ENCODE measurements around the gene CD226.
A peak's percentile ranks its signal among the peaks of the same experiment; 100 is the strongest.

CD226 gene

DNA sequence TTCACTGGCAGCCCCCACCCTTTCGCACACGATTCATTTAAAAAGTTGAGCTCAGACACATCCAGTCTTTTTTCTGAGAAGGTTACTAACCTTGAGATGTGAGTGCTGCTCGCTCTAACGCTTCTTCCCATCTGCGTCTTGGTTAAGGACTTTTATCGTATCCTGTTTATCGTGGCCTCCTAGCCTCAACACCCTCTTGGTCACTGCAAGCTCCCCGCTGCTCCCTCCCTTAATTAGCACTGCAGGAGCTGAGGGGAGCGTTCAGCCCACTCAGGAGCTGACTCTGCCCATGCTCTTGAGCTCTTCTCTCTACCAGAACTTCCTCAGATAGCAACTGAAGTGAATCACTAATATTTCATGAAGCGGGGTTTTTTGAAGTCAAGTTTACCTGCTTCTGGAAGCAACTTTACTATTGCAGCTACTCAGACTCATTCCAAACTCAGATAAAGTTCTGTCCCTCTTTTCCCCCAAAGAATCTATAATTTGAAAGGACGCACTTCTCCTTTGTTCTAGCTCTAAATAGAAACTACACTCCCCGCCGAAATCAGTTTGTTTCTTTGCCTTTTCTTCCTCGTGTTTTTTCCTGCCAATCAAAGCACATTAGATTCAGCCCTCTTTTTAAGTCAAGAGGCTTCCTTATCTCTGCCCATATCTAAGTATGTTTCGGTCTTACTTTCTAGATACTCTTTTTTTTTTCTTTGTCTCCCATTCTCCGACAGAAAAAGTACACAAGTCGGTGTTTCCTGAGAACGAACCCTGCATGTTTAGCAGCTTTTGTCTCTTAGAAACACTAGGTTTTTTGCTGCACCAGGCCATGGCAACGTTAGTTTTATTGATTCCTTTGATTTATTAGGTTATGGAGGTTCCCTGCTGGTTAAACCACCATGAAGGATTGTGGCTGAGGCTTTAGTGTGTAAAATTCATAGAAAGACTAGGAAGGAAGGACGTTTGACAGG is 9.3 kb upstream of the CD226 start:
- no peak for DNase-seq (ENCODE audit: low read depth)

DNA sequence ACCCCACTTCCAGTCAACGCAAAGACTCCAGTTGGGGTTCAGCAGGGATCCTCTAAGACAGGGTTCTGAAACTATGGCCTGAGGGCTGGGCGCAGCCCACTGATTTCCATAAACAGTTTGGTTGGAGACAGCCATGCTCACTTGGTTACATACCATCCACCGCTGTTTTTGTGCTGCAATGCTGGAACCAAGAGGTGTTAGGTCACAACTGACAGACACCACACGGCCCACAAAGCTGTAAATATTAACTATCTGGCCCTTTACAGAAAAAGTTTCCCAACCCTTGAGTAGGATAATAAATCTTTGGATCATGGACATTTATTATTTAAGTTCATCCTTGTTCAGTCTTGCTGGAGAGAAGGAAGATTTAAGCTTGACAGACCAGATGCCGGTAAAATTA is 8.4 kb upstream of the CD226 start:
- no peak for DNase-seq (ENCODE audit: low read depth)

DNA sequence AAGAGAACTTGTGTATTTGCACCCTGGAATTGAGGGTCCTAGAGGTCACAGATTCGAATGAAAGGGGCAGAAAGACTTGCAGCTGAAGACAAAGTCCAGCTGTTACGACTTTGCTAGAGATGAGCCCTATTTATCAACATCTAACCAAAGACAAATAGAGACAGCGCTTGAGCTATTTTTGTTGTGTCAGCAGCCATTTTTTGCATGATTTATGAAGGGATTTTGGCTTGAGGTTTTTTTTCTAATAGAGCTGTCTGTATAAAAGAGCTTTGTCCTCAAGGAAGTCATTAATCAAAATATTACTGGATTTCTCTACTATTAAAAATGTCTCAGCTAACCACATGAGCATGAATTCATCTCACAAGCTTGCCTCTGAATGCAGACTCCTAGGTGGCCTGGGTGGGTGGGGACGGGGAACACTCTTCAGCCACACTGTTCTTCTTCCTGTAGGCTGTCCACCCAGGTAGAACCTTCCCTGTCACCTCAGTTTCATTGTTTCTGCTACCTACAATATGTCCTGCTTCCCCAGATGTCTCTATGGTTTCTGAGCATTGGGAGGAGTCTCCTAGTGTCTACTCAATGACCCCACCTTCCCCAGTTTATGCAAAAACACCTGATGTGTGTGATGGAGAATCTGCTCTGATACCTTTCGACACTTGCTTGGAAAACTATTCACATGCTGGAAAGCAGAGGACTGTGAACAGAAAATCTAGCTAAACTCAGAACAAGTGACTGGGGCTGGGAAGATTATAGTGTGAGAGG is 7.2 kb upstream of the CD226 start:
- DNase-seq (ENCODE audit: low read depth): no peak

DNA sequence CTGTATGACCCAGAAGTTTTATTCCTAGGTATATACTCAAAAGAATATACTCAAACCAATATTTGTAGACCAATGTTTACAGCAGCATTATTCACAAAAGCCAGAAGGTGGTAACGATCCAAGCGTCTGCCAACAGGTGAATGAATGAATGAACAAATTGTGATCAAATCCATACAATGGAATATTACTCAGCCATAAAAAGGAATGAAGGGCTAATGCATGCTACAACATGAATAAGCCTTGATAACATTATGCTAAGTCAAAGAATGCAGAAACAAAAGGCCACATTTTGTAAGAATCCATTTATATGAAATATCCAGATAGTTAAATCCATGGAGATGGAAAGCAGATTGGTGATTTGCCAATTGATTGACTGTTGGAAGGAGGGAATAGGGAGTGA is 5.5 kb upstream of the CD226 start:
- DNase-seq (ENCODE audit: low read depth): no peak

DNA sequence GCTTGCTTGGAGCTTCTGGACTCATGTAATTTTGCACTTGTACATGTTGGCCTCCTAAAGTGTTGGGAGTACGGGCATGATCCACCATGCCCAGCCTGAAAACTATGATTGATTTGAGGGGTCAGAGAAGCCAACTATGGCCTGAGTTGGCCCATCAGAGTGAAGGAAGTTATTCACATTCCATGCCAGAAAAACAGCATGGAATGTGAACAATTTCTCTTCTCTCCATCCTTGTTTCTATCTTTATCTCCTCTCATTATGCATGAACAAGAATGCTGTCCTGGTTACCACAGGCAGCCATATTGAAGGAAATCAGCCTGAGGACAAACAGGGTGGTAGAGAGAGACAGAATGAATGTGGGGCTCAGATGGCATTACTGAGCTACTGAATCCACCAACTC is 3.5 kb upstream of the CD226 start:
- DNase-seq (ENCODE audit: low read depth): no peak

DNA sequence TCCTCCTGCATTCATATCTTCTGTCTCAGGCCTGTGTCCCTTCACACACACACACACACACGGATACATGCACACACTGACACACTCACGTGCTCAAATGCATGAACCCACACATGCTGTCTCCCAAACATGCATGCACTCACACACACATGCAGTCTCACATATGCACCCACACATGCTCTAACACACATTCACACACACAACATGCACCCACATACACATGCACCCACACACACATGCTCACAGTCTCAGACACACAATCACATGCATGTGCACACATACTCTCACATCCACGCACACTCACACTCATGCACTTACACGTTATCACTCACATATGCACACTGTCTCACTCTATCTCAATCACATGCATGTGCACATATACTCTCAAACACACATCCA is 1.9 kb upstream of the CD226 start:
- DNase-seq (ENCODE audit: low read depth): no peak

DNA sequence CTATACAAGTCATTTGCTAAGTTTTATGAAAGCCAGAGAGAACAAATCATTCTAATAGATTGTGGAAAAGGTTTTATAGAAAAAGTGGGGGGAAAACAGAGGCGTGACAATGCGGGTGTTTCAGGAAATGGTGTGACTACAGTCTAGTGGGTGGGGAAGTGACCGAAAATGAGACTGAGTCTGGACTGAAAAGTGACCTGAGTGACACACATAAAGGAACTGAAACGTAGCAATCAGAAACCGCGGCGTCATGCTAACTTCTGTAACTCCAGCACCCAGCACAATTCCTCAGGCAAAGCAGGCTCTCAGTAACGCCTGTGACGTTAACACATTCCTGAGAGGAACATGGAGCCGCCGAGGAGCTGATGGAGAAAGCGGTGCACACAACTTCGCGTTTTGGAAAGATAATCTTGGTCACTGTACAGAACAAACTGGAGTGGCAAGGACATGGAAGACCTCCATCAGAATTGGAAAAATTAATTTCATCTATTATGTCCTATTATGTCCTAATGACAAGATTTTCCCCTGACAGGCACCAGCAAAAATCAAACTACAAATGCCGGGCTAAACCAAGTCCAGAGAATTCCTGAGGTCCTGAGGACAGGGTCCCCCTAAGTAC is 1.4 kb upstream of the CD226 start:
- DNase-seq (ENCODE audit: low read depth): peak; percentile 64

DNA sequence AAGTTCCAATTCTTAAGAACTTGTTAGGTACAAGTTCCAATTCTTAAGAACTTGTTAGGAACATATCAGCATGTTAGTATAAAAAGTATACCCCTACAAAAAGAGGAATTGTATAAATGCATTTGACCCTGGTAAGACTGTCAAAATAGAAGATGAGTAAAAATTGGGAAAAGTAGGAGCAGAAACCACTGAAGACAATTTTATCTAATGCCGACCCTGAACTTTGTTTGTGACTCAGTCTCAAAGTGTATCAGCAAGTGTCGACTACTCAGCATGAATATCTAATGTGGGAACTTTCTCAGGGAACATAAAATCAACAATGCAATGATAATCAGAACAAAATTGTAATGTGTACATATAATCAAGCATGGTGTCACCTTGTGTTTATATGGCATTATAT is 583 bp upstream of the CD226 start:
- DNase-seq (ENCODE audit: low read depth): no peak

DNA sequence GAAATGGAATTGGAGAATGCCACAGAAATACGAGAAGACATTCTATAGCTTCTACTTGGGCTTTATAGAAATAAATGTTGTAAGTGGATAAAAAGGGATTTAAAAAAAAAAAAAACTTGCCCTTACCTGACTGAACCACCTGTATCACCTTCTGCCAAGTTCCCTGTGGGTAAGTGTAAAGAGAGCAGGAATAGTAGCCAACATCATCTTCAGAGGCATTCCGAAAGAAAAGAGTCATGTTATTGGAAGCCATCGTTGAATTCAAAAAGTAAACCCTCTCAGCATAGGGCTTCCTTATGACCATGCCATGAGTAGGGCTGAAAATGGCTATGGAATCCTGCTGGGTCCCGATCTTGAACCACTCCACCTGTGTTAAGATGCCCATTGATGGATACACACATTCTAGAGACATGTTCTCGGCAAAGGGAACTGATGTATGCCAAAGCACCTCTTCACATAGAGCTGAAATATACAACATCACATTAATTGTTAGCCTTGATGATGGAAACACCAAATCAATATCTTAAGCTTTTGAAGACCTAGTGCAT is 991 bp downstream of the CD226 start:
- DNase-seq (ENCODE audit: low read depth): no peak

DNA sequence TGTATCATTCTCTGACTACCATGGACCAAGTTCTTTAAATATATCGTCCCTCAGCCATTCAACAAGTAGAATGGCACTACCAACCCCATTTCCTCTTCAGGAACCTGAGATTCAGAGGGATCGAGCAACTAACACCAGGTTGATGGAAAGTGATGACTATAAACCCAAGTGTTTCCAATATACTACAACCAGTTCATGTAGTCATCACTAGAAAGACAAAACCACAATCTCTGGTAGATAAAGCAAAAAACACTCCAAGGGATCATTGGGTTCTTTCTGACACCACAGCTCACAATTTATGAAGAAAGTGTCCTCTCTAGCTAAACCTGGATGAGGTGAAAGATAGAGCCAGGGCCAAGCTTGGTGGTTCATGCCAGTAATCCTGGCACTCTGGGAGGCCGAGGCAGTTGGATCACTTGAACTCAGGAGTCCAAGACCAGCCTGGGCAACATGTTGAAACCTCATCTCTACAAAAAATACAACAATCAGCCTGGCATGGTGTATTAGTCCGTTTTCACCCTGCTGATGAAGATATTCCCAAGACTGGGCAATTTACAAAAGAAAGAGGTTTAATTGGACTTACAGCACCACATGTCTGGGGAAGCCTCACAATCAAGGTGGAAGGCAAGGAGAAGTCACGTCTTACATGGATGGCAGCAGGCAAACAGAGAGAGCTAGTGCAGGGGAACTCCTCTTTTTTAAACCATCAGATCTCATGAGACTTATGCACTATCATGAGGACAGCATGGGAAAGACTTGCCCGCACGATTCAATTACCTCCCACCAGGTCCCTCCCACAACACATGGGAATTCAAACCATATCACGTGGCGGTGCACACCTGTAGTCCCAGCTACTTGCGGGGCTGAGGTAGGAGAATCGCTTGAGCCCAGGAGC is 2.2 kb downstream of the CD226 start:
- no peak for DNase-seq (ENCODE audit: low read depth)

DNA sequence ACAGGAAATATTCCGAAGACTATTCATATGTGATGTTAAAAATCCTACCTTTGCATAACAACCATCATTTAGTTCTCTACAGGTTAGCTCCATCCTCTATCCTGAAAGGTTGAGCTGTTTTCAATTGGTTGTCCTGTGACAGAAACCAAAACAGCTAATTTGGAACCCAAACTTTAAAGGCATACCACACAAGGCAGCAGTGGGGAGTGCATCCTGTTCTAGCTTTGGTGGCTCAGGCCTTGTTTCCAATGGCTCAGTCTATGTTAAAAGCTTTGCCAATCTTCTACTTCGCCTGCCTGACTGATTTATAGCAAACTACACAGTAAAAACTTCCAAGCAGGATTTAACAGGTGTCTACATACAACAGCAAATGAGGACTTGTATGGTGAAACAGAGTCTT is 3.2 kb downstream of the CD226 start:
- no peak for DNase-seq (ENCODE audit: low read depth)

DNA sequence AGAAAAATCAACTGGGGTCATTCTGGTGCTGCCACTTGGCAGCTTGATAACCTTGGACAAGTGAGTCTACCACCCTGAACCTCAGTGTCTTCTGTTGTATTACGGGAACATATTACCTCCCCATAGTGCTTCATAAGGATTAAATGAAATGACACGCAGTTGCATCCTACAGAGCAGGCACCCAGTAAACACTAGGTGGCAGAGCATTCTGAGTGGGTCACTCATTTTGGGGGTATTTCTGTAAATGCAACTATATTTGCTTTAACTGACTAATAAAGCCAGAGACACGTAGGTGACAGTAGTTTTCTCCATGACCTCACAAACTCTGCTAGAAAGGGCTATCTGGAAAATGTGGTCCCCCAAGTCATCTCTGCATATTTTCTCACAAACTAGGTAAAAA is 4.7 kb downstream of the CD226 start:
- no peak for DNase-seq (ENCODE audit: low read depth)

DNA sequence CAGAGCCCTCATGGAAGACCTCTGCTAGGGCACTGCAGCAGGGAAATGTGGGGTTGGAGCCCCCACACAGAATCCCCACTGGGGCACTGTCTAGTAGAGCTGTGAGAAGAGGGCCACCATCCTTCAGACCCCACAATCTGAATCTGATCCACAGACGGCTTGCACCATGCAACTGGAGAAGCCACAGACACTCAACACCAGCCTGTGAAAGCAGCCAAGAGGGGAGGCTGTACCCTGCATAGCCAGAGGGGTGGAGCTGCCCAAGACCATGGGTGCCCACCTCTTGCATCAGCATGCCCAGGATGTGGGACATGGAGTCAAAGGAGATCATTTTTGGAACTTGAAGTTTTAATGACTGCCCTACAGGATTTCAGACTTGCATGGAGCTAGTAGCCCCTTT is 6.5 kb downstream of the CD226 start:
- no peak for DNase-seq (ENCODE audit: low read depth)

DNA sequence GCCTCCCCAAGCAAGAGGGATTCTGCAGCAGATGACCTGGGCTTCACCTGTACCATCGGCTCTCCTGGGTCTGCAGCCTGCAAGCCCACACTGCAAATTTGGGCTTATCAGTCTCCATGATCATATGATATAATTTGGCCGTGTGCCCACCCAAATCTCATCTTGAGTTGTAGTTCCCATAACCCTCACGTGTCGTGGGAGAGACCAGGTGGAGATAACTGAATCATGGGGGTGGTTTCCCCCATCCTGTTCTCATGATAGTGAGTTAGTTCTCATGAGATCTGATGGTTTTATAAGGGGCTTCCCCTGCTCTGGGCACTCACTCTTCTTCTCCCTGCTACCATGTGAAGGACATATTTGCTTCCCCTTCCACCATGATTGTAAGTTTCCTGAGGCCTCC is 7.9 kb downstream of the CD226 start:
- peak; percentile 55 for DNase-seq (ENCODE audit: low read depth)

DNA sequence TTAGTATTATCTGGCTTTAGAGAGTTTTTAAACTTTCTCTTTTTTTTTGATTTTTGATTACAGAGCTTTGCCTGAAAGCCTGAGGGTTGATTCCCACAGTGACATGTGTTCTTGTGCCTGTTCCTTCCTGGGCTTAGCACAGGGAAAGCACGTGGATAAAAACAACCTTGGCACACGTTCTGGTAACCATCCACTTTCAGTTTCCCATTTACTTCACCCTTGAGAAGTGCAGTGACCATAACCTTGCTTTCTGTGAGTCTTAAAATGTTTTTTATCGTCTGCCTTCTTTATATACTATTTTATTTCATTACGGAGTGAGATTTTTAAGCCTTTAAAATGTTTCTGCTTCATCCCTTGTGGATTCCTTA is 11.5 kb downstream of the CD226 start:
- no peak for DNase-seq (ENCODE audit: low read depth)

DNA sequence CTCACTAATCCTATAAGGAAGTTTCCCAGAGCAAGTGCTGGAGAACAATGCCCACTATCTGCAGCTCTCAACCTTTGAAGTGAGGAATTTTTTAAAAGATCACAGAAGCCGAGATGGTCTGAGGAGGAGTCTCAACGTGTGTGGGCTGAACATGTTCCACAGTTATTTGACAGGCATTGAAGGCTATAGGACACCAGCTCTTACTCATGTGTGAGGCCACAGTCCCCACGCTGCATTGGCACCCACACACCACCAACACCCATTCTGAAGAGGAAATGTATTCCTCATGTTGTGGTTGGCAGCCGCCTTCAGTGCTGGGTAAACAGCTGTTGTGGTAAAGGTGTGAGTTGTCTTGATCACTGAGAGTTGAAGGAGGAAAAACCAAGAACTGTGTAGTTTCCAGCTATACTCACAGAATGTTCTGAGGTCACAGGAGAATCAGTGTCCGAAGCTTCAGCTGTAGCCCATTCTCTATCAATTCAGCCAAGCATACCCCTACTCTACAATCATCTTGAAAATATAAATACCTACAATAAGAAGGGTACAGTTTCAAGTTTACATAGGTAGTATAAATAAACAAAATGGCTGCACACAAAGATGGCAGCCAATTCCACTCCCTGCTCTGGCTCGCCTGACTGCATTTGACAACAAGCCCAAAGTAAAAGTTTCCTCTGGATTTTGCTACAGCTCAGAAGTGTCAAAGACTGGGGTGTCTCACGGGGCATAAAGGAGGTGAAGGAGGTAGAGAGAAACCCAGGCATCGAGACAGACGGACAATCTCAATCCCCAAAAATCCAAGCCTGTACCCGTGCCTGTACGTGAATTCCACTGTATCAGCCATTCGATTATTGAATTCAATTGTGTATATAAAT is 12.1 kb downstream of the CD226 start:
- DNase-seq (ENCODE audit: low read depth): peak; percentile 81

DNA sequence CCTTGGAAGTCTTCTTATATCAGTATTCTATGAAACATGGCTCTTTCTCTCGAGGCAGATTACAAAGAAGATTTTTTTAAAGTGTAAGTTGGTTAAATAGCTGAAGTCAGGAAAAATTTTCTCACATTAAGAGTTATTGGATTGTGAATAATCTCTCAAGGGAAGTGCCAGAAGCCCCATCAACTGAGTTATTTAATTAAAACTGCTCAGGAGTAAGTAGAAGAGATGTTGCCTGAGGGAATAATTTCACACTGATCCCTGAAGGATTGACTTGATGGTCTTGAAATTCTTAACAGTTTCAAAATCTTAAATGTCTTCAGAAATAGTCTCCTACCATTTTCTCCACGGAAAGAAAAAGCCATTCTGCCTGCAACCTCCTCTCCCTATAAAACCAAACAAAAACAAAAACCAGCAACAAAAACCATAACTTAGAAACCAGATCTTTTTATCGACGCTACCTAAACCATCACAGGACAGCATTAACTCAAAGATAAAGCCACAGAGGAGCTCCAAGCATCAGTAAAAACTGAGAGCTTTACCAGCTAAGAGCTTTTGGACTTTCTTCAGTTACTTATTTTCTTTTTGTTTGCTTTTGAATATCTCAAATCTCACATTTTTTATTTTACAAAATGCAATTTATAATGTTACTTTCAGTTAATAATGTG is 12.9 kb downstream of the CD226 start:
- no peak for DNase-seq (ENCODE audit: low read depth)

DNA sequence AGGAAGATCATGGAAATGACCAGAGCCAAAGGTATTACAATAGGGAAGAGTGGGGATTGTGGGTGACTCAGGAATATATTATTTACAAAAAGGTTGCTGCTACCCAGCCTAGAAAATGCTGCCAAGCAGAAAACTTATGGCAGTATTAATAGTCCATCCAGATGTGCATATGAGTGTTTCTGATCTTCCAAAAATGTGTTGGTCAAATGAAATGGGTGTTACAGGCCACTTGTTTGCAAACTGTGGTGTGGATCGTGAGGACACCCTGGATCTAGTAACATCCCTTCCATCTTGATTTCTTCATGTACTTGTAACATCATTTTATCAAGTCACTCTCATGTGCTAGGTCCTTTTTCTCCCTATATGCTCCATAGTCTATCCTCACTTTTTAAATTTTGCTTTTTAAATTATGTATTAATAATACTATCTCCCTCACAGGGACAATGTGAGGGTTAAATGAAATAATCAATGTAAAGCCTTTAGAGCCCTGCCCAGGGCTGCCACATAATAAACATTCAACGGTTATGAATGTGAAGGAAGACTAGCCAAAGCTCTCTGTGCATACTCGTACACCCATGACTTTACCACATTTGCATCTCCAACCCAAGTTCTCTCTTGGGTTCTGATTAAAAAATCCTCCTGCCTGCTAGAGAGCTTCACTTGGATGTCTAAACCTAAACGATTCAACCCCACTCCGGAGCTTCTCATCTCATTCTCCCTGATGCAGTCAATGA is 18.5 kb downstream of the CD226 start:
- no peak for DNase-seq (ENCODE audit: low read depth)

DNA sequence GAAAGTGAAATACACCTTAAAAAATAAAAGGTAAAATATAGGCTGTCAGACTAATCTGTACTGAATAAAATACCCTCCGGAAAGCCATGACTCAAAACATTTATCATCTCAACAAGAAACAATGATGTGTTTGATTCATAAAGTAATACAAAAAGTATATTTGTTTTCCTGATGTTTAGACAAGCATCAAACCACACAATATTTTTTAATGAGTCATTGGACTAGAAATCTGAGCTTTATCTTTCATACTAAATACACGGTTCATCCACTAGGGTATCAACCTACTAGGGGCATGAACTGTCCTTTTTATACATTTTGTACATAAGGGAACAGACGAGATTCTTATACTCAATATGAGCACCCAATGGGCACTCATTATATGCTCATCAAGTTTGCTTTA is 31.3 kb downstream of the CD226 start:
- DNase-seq (ENCODE audit: low read depth): no peak
